Left ventricle myocardium inferior (tissue), 1 donor: Measurements from ENCODE around the gene PRKCI. TPM values are rescaled to one million over a fixed set of nuclear protein-coding genes. Genes with fewer than 3 reads are reported as not detected.
"Not testable (repeated sequence)": the region's sequence is repeated elsewhere in the genome, so short reads cannot be mapped to it uniquely, and the experiment has no call there.

Experiments used
- DNase-seq: peaks from one replicate; pipeline ENCODE4 v3.0.0-alpha.2; 2020
- H3K27ac ChIP-seq: fragments of 200-600 bp; replicated peaks from 2 replicates; pipeline ENCODE4 v1.8.0; 2021
- H3K27me3 ChIP-seq: fragments of 200-600 bp; 2 replicates; pipeline ENCODE4 v1.8.0; 2021; ENCODE audit warnings: low read depth
- H3K36me3 ChIP-seq: fragments of 200-600 bp; 2 replicates; pipeline ENCODE4 v1.8.0; 2021
- H3K4me1 ChIP-seq: fragments of 200-600 bp; 2 replicates; pipeline ENCODE4 v1.8.0; 2021
- H3K4me3 ChIP-seq: fragments of 200-600 bp; 2 replicates; pipeline ENCODE4 v1.8.0; 2021; ENCODE audit warnings: mild to moderate bottlenecking, moderate library complexity
- H3K9me3 ChIP-seq: fragments of 200-600 bp; replicated peaks from 2 replicates; pipeline ENCODE4 v1.8.0; 2021
- CTCF ChIP-seq: fragments of 200-600 bp; IDR thresholded peaks from 2 replicates; pipeline ENCODE4 v1.8.0; 2021; ENCODE audit warnings: antibody characterized with exemption, mild to moderate bottlenecking, borderline replicate concordance
- intact Hi-C: fragments of 100-400 bp; cut with micrococcal nuclease; formaldehyde crosslinking; loops from one replicate; pipeline ENCODE4 v1.11.0; 2022
- total RNA-seq: library from RNA; stranded (reverse); fragmentation: NEBNext Ultra II Directional; extraction: Animal tissue kit (Norgen Biotek cat#: 25700); gene quantifications from one replicate; pipeline ENCODE4 v1.2.1, GENCODE V29; 2021
- donor health status: DM: no; HTN: yes; CAD: no; lungs with severe emphysema.

PRKCI gene
- total RNA-seq, 1 donor from 2014 or later, result 10.9 TPM

GRCh38 chr3:170180908-170181885 lies 41.0 kb upstream of the PRKCI start, which contains the start of gene PHC3:
Gene PHC3, minus strand, starts transcription at chr3:170181733. Its CDS starts 18 bp downstream, at chr3:170181715.
- Histone ChIP-seq H3K27me3 (no peaks in the 10 kb centered on the region), H3K4me1 (peaks cover 33% of the 10 kb centered on the region), H3K4me3 (peak within 1 kb of the TSS; percentile 94), H3K9me3 (no peaks in the 10 kb centered on the region), H3K27ac (peak within 1 kb of the TSS; percentile 96), H3K36me3 (peaks cover 24% of the 10 kb centered on the region)
- peak; percentile 94 for DNase-seq
- peak; percentile 23 for TF ChIP-seq CTCF
- intact Hi-C loops, result no loop called here

GRCh38 chr3:170189398-170190256 lies 32.6 kb upstream of the PRKCI start:
- no peak for DNase-seq
- Histone ChIP-seq H3K36me3 (no peaks in the 10 kb centered on the region), H3K9me3 (no peaks in the 10 kb centered on the region), H3K4me1 (no peaks in the 10 kb centered on the region), H3K27ac (no peak overlapping the region), H3K27me3 (peaks cover 4% of the 10 kb centered on the region), H3K4me3 (no peak overlapping the region)
- intact Hi-C loops, result no loop called here
- TF ChIP-seq CTCF, result no peak

GRCh38 chr3:170195759-170196158 lies 26.5 kb upstream of the PRKCI start:
- H3K27ac ChIP-seq, H3K27me3 ChIP-seq, H3K4me1 ChIP-seq, DNase-seq, H3K36me3 ChIP-seq, H3K4me3 ChIP-seq, H3K9me3 ChIP-seq, intact Hi-C loops: not testable (repeated sequence)

- intact Hi-C loops, result no loop called here
- peaks cover 9% of the 10 kb centered on the region for H3K27me3 ChIP-seq
- H3K4me1 ChIP-seq, result no peaks in the 10 kb centered on the region
- no peak for TF ChIP-seq CTCF
- no peaks in the 10 kb centered on the region for H3K36me3 ChIP-seq
- DNase-seq, result no peak
- no peaks in the 10 kb centered on the region for H3K9me3 ChIP-seq
- no peak overlapping the region for H3K4me3 ChIP-seq
- H3K27ac ChIP-seq, result no peak overlapping the region
These were observed 25.4 kb upstream of the PRKCI start for GRCh38 chr3:170196833-170197232.

GRCh38 chr3:170200987-170201386 lies 21.2 kb upstream of the PRKCI start:
- no peak overlapping the region for H3K27ac ChIP-seq
- TF ChIP-seq CTCF, result no peak
- intact Hi-C loops, result no loop called here
- H3K9me3 ChIP-seq, result no peaks in the 10 kb centered on the region
- H3K27me3 ChIP-seq, result peaks cover 5% of the 10 kb centered on the region
- DNase-seq, result no peak
- H3K36me3 ChIP-seq, result no peaks in the 10 kb centered on the region
- H3K4me1 ChIP-seq, result no peaks in the 10 kb centered on the region
- no peak overlapping the region for H3K4me3 ChIP-seq
